ENCODE measurements around the gene JMJD7. TPM values are rescaled to one million over a fixed set of nuclear protein-coding genes. Genes with fewer than 3 reads are reported as not detected.

JMJD7 gene
- polyA plus RNA-seq, 1 donor: 7.7 TPM

- DNase-seq (ENCODE audit: low read depth): no peak
Measured at GRCh38 chr15:41862515-41863116, 34.7 kb downstream of the JMJD7 start.

- no peak for DNase-seq (ENCODE audit: low read depth)
Measured at GRCh38 chr15:41865490-41866055, 37.7 kb downstream of the JMJD7 start.

GRCh38 chr15:41866263-41866703 lies 38.4 kb downstream of the JMJD7 start:
- DNase-seq (ENCODE audit: low read depth): no peak

- no peak for DNase-seq (ENCODE audit: low read depth)
Measured at GRCh38 chr15:41866872-41867579, 39.1 kb downstream of the JMJD7 start.

GRCh38 chr15:41868321-41868720 lies 40.4 kb downstream of the JMJD7 start:
- DNase-seq (ENCODE audit: low read depth): no peak

- DNase-seq (ENCODE audit: low read depth): no peak
Measured at GRCh38 chr15:41869770-41870688, 42.1 kb downstream of the JMJD7 start.

- no peak for DNase-seq (ENCODE audit: low read depth)
Measured at GRCh38 chr15:41870689-41871081, 42.8 kb downstream of the JMJD7 start.

- no peak for DNase-seq (ENCODE audit: low read depth)
Measured at GRCh38 chr15:41871175-41871905, 43.4 kb downstream of the JMJD7 start.

GRCh38 chr15:41872166-41872747 lies 44.4 kb downstream of the JMJD7 start:
- no peak for DNase-seq (ENCODE audit: low read depth)

- DNase-seq (ENCODE audit: low read depth): no peak
Measured at GRCh38 chr15:41873711-41874110, 45.8 kb downstream of the JMJD7 start.

GRCh38 chr15:41874736-41875135 lies 46.8 kb downstream of the JMJD7 start:
- no peak for DNase-seq (ENCODE audit: low read depth)

- no peak for DNase-seq (ENCODE audit: low read depth)
Measured at GRCh38 chr15:41876007-41876406, 48.1 kb downstream of the JMJD7 start.

GRCh38 chr15:41876689-41877088 lies 48.8 kb downstream of the JMJD7 start:
- DNase-seq (ENCODE audit: low read depth): no peak

- no peak for DNase-seq (ENCODE audit: low read depth)
Measured at GRCh38 chr15:41877631-41878354, 49.9 kb downstream of the JMJD7 start.

GRCh38 chr15:41878355-41878699 lies 50.4 kb downstream of the JMJD7 start:
- DNase-seq (ENCODE audit: low read depth): no peak

GRCh38 chr15:41879321-41879845 lies 51.5 kb downstream of the JMJD7 start:
- DNase-seq (ENCODE audit: low read depth): no peak

GRCh38 chr15:41880156-41880877 lies 52.4 kb downstream of the JMJD7 start:
- DNase-seq (ENCODE audit: low read depth): no peak

GRCh38 chr15:41881086-41881485 lies 53.2 kb downstream of the JMJD7 start:
- DNase-seq (ENCODE audit: low read depth): no peak

GRCh38 chr15:41881550-41881919 lies 53.6 kb downstream of the JMJD7 start:
- no peak for DNase-seq (ENCODE audit: low read depth)
